Measurements from ENCODE around the gene SLX4IP.

DNA sequence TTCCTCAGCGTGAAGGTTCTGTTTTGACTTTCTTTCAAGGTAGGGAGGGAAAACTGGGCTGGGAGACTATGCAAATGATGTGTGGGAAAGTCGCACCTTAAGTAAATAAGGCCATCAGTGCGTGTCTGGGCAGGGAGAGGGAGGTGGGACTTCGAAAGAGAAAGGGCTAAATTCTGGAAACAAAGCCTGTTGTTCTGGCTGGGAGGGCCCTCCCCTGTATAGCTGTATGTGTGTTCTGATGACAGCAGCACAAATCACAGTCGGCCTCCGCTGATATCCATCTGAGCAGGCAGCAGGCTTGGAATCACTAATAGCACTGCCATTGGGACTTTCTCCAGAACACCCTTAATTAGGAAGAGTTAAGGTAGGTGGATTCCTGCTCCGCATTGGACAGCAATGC is 219.5 kb downstream of the SLX4IP start:
- no peak for TF ChIP-seq ZNF121 (CRISPR knock-in tag; IDR thresholded peaks at IDR 0.05)
- TF ChIP-seq, protein P1, sequence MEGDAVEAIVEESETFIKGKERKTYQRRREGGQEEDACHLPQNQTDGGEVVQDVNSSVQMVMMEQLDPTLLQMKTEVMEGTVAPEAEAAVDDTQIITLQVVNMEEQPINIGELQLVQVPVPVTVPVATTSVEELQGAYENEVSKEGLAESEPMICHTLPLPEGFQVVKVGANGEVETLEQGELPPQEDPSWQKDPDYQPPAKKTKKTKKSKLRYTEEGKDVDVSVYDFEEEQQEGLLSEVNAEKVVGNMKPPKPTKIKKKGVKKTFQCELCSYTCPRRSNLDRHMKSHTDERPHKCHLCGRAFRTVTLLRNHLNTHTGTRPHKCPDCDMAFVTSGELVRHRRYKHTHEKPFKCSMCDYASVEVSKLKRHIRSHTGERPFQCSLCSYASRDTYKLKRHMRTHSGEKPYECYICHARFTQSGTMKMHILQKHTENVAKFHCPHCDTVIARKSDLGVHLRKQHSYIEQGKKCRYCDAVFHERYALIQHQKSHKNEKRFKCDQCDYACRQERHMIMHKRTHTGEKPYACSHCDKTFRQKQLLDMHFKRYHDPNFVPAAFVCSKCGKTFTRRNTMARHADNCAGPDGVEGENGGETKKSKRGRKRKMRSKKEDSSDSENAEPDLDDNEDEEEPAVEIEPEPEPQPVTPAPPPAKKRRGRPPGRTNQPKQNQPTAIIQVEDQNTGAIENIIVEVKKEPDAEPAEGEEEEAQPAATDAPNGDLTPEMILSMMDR (IDR thresholded peaks at IDR 0.05): no peak

All from WTC11 (cell line).